Embryonic facial prominence (tissue), 1 donor: ENCODE data around the gene STX18.
"Not testable (repeated sequence)": the region's sequence is repeated elsewhere in the genome, so short reads cannot be mapped to it uniquely, and the experiment has no call there.

Experiments
- DNase-seq: peaks from one replicate; pipeline ENCODE4 v3.0.0-alpha.2; 2016; ENCODE audit errors: extremely low spot score

STX18 gene

DNA sequence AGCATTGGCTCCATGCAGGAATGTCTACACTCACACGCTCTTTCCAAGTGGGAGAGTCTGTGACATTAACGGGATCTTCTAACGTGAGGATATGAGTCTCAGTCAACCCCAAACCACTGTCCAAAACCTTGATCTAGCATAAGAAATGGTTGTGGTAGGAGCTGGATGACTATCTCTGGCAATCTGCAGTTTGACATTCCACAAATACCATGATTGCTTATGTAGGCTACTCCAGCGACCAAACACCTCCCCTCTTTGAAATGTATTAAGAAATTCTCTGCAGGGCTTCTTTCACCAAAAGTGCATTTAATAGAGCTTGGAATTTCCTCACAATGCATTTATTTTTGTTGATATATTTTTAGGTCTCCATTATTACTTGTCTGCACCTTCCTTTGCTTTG lies 14.1 kb upstream of the STX18 start:
- DNase-seq: no peak

DNA sequence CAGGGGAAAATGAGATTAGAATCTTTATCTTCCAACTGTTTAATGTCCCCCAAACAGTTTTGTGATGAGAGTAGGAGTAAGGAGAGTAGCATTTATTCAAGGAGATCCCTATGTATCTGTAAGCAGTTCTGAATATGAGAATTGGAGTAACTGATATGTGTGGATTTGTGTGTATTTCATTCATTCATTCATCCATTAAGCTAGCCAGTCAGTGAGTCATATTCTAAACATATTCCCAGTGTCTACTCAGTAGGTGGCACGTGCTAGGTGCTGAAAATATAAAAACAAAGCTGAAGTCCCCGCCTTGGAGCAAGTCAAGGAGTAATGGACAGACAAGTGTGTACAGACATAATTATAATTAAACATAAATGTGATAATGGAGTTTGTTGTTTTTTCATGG lies 12.4 kb upstream of the STX18 start:
- DNase-seq: no peak

DNA sequence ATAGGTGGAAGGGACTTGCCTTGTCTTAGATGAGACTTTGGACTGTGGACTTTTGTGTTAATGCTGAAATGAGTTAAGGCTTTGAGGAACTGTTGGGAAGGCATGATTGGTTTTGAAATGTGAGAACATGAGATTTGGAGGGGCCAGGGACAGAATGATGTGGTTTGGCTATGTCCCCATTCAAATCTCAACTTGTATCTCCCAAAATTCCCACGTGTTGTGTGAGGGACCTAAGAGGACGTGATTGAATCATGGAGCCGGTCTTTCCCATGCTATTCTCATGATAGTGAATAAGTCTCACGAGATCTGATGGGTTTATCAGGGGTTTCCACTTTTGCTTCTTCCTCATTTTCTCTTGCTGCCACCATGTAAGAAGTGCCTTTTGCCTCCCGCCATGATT lies 10.2 kb upstream of the STX18 start:
- not testable (repeated sequence) for DNase-seq

DNA sequence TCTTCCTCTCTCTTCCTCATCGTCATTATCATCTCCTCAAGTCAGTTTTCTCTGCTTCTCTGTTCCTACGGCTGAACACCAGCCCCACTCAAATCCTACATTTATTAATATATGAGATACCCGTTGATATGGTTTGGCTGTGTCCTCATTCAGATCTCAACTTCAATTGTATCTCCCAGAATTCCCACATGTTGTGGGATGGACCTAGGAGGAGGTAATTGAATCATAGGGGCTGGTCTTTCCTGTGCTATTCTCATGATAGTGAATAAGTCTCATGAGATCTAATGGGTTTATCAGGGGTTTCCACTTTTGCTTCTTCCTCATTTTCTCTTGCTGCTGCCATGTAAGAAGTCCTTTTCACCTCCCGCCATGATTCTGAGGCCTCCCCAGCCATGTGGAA lies 8.3 kb upstream of the STX18 start:
- not testable (repeated sequence) for DNase-seq

DNA sequence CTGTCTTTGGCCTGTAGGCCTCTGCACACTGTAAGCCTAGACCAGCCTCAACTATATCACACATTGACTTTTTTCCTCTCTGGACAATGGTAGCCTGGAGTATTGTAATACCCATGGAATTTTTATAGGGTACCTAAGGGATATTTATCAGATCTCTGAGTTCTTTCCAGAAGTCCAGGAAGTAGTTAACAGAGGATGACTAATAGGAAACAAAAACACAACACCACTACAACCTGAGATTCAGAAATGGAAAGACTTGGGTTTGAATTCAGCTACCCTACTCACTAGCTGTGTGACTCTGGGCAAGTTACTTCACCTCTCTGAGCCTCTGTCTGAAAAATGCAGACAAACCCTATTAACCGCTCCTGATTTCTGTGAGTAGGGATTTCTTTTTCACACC lies 7.7 kb upstream of the STX18 start:
- DNase-seq: no peak

DNA sequence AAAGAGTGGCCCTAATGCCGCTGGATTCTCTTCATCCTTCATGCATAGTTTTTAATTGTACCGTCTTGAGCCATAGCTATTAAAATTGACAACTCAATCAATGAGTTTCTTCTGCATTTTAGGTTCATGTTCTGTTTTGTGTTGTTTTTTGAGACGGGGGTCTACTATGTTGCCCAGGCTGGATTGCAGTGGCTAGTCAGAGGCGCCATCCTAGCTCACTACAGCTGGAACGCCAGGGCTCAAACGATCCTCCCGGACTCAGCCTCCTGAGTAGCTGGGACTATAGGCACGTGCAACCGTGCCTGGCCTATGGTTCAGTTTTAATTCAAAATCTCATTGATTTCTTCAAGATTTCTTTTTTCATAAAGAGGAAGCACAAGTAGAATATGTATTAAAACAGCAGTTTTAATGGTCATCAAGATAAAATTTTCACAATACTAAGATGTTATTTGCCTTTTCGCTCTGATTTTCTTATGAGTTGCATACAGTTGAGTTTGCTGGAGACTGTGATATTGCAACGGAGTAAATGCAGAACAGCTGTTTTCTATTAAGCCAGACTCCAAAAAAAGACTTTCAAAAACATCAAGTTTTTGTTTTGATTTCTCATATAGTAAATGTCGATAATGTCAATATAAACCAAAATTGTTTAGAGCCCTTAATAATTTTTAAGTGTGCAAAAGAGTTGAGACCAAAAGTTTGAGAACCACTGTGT lies 1.1 kb upstream of the STX18 start:
- no peak for DNase-seq

DNA sequence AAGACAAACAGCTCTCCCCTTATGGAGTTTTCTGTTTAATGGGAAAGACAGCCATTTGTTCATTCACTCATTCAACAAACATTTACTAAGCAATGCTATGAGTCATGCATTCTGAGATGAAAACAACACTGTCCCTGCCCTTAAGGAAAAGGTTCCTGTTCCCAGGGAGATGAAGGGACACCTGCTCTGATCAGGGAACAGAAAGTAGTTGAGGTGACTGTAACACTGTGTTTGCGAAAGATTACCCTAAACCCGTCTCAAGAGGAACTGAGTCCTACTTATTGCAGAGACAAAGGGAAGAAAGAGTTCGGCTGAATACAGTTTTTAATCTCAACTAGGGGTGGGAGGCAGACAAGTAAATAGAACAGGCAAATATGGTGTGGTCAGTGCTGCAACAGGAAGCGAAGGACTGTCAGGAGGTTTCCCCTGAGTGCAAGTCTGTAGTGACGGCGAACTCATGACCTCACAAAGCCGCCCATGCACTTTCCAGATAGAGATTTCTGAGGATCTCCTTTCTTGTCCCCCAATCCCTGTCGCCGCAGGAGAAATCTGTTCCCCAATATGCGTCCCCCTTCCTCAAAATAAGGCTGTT lies 712 bp downstream of the STX18 start:
- no peak for DNase-seq

DNA sequence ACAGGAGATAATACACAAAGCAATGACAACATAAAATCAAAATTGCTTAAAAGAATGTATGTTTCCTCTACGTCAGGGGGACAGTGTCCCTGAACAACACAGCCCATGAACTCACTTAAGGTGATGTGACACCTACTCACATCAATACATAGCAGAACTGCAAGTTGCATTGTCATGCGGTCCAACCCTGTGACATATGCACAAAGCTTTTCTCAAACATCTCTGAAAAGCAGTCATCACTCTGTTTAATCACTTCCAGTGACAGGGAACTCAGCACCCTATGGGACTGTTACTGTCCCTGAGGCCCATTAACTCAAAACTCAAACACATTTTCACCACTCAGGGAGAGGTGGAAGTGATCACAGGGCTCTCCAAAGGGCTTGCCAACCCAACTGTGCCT lies 2.4 kb downstream of the STX18 start:
- DNase-seq: no peak

DNA sequence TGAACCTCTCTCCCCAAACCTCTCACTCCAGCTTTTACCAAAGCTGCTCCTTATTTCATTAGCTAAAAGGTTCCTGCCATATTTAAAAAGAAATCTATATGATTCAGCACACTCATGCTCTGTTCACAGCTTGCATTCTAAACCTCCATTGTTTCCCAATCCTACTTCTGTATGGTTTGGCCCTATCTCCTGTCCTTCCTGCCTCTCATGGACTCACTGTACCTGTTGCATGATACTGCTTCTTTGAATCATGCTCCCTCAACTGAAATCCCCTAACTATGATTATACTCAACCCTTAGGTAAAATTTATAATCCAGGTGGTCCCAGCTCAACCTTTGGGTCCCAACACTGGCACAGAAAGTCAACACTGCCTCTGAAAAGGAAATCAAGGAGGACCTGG lies 6.3 kb downstream of the STX18 start:
- no peak for DNase-seq

DNA sequence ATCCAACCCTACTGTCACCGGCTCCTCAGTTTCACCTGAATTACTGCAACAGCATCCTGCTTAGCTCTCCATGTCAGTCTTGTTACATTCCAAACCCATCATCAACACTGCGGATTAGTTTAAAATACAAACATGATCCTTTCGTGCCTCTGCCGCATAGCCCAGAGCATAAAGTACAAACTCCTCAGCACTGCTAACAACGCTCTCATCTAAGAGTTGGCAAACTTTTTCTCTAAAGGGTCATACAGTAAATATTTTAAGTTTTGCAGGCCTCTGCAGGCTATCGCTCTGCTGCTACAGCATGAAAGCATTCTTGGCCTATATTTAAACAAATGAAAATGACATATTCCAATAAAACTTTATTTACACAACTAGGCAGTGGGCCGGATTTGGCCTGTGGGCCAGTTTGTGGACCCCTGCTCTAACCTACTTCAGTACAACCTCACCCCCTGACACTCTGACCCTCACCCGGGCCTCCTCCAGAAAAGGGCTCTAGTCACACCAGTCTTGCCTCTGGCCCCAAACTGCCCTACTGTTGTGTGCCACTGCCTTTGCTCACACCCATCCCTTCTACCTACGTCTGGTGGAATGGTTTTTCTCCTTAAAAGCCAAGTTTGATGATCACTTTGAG lies 7.2 kb downstream of the STX18 start:
- no peak for DNase-seq

DNA sequence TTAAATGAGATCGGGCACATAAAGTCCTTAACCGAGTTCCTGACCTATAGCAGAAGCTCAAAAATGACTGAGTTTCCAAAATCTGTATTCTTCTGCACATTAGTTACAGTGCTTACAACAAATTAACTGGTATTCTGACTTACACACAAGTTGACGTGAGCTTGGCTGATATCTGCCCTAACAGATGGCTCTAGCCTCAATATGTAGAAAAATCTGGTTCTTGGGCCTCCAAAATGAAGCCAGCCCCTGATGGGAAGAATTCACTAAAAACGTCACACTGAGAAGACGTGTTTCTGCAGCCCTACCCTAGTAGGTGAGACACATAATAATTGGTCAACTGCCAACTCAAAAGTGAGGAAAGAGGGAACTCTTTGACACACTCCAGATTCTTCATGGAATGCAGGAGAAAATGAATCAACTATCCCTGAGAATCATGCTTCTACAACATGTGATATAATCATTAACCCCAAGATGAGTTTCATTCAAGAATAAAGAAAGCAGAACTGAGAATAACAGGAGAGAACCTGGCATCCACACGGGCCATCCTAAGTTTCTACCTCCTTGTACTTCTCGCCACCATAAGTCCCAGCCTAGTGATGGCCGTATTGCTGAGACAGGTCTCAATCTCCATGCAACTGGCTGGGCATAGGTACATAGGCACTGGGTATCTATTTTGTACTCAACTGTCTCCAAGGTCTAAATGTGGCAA lies 8.2 kb downstream of the STX18 start:
- no peak for DNase-seq

DNA sequence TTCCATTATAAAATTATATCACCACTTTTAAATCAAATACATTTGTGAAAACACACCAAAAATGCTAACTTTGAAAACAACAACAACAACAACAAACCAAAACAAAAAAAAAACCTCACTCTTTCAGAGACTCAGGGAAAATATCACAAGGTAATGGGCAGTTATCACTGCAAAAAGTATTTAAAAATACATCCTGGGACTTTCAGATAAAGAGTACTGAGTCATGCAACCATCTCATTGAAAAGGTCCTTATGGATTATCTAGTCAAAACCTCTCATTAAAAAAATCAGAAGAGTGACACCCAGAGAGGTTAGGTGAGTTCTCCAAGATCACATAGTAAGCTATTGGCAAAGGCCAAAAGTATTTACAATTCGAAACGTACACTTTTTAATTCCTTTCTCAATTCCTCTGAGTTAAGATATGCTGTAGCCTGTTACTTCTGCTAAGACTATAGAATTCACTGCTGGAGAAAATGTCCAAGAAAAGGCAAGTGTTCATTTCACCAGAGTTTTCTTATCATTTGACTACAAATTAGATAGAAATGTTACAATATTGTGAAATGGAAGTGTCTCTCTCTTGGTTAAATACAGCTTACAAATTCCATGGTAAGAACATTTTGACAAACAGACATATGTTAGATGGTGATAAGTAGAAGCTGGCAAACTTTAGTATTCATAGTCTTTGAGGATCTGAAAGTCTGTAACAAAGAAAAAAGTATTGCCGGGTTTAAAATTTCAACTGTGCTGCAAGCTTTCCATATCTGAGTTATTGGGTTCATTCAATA lies 9.3 kb downstream of the STX18 start:
- DNase-seq: no peak

DNA sequence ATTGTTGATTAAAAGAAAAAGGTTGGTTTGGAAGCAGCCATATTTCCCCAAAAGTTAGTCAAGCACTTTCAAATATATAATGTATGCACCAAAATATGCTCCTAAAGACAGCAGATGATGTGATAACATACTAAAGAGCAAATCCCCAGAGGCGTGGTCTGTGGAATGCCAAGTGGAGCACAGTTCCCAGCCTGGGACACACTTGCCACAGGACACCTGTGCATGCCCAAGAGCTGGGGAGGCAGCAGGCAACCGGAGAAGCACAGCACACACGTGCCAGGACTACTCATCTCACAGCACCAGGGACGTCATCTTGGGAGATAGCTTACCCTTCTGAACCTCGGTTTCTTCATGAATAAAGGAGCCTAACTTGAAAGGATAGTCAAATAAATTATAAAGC lies 12.5 kb downstream of the STX18 start:
- DNase-seq: no peak

DNA sequence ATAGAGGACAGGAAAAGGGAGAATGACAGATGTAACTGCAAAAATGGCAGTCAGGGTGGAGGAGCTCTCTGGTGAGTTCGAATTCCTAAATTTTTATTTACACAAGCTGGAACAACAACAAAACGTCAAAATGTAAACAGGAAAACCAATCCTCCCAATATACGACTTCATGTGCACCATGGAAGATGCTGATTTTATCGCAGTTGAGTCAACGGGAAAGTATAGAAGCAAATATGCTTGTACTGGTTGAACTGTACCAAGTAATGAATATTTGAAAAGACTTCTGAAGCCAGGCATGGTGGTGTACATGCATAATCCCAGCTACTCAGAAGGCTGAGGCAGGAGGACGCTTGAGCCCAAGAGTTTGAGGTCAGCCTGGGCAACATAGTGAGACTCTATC lies 15.4 kb downstream of the STX18 start:
- DNase-seq: no peak

DNA sequence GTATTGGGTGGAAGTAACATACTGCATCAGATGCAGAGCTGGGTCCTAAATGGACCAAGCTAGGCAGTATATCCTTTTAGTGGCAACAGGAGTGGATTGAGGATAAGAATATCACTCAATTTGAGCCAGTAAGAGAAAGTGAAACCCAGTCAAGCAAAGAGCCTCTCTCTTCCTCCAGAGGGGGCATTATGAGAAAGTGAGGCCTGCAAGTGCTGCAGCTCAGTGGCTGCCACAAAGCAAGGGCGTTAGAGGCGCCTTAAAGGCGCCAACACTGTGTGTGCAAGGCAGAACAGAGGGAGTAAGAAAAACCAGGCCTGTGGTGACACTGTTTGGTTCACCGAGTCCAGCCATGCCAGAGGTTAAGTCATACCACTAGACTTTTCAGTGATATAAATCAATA lies 17.5 kb downstream of the STX18 start:
- no peak for DNase-seq

DNA sequence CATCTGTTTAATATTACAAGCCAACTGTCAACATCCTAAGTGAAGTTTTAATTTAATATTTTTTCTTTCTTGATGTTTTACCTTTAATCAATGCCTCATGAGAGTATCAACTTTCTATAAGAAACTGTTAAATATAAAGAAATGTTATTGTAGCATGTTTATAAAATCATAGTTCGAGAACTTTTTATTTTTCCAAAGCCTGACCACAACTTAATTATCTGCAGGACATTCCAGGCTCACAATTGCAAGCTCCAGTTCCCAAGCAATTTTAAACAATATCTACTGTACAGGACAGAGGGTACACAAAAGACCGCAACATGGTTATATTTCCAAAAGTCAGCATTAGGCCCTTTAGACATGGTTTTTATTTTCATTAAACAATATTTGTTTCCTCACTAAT lies 20.1 kb downstream of the STX18 start:
- peak; percentile 39 for DNase-seq

DNA sequence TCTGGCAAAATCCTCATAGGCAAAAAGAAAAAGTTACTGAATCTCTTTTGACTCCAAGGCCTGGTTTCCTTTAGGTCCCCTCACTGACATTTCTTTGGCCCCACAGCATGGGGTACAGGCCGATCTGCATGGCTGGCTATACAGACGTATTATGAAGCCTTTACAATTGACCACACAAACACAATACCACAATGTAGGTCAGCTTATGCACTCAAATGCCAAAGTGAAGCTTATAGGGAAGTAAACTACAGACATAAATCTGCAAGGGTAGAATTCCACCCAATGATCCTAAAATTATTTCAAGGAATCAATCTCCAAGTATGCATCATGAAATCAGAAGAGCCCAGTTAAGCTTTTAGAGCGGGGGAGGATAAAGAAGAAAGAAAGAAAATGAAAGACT lies 20.7 kb downstream of the STX18 start:
- DNase-seq: peak; percentile 64

DNA sequence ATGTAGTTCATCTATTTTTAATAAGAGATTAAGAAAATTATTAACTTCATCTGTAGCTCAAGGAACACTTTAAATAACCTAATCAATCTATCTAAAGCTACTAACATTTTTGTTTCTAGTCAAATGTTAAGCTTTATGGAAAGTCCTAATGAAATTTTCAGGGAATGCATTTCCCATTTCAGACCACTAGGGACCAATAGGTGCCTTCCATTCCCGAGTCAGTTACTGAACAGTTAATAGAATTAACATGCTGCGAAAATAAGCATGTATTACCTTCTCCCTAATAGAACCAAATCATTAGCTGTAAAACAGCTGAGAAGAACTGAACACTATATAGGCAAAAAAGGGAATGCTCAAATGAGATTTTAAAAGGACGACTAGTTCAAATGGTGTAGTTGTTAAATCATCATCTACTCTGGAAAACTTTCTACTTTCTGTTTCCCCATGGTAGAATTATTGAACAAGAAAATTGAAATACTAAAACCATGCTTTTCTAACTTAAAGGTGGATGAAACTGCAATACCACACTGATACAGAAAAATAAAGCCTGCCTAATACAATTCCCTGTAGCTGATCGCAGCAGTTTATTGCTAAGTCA lies 22.5 kb downstream of the STX18 start:
- DNase-seq: no peak

DNA sequence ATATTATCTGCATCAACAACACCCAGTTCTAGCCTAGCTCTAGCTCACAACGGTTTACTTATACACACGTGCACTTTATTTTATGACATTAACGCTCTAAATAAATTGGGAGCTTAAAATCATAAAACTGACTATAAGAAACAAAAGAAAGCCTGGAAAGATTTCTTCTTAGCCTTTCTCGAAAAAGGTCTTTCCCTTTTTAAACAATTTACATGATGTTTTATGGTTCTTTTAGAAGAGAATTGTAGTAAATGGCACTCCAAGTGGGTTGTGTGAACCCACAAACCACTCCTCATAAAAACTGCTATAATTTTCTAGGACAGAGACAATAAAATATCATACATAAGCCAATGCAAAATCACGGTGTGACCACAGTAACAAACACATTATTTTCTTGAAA lies 23.1 kb downstream of the STX18 start:
- DNase-seq: no peak

DNA sequence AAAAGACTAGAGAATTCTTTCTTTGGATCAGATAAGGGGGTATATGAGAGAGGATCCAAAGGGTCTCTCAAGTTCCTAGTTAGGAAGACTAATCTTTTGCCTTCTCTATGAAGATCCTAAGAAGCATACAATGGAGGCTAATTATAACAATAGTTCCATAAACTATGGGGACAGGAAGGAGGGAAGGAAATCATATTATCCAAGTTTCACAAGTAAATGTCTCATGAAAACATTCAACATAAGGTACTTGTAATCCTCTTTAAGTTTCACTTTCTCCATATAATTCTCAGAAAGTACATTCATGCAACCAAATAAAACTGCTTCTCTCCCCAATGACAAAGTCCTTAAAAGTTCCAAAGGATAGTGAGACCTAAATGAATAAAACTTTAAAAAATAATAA lies 27.1 kb downstream of the STX18 start:
- DNase-seq: no peak

DNA sequence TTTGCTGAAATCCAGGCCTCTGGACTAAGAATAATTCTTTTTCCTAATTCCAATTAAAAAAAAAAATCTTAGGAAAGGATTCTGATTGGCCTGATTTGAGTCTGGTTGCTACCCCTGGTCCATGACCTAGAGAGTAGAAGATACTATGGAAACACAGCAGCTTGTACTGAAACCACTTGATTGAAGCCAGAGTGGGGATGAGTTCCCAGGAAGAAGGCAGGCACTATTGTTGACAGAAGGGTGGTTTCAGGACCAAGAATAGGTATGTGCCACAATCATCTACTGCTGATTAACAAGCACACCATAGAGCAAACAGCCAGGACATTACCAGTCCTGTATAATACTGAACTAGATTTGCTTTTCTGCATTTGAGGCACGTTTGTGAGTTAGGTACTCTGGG lies 29.6 kb downstream of the STX18 start:
- DNase-seq: no peak

DNA sequence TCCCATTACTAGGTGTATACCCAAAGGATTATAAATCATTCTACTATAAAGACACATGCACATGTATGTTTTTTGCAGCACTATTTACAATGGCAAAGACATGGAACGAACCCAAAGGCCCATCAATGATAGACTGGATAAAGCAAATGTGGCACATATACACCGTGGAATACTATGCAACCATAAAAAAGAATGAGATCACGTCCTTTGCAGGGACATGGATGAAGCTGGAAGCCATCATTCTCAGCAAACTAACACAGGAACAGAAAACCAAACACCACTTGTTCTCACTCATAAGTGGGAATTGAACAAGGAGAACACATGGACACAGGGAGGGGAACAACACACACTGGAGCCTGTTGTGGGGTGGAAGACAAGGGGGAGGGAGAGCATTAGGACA lies 31.2 kb downstream of the STX18 start:
- DNase-seq: not testable (repeated sequence)
